ENCODE data around the gene SPP2. TPM values are rescaled to one million over a fixed set of nuclear protein-coding genes. Genes with fewer than 3 reads are reported as not detected.

Gene SPP2
- total RNA-seq, 4 donors from 2014 or later = not detected

- WGBS, 2 donors (ENCODE audit: low coverage in 1 of 2) = 66 to 73% methylated on average over 6 of the region's 6 CpGs
- Histone ChIP-seq H3K27ac (no peak overlapping the region), H3K9me3 (no peaks in the 10 kb centered on the region), H3K27me3 (peaks cover 14% of the 10 kb centered on the region), H3K4me3 (no peak overlapping the region), H3K36me3 (no peaks in the 10 kb centered on the region), H3K4me1 (no peaks in the 10 kb centered on the region)
- TF ChIP-seq EP300 (IDR thresholded peaks at IDR 0.05) = no peak
- no peak for TF ChIP-seq CTCF (IDR thresholded peaks at IDR 0.05)
- TF ChIP-seq POLR2AphosphoS5 (IDR thresholded peaks at IDR 0.05) = no peak
- no peak for TF ChIP-seq POLR2A (IDR thresholded peaks at IDR 0.05)
- no peak for ATAC-seq
These were observed 11.2 kb downstream of the SPP2 start for GRCh38 chr2:234061624-234062257.

- Histone ChIP-seq H3K27ac (no peak overlapping the region), H3K4me1 (no peaks in the 10 kb centered on the region), H3K4me3 (no peak overlapping the region), H3K36me3 (no peaks in the 10 kb centered on the region), H3K9me3 (no peaks in the 10 kb centered on the region), H3K27me3 (peaks cover 4% of the 10 kb centered on the region)
- TF ChIP-seq POLR2AphosphoS5 (IDR thresholded peaks at IDR 0.05) (no peak), CTCF (IDR thresholded peaks at IDR 0.05) (no peak), EP300 (IDR thresholded peaks at IDR 0.05) (no peak), POLR2A (IDR thresholded peaks at IDR 0.05) (no peak)
- ATAC-seq = no peak
- 64 to 100% methylated on average over 1 to 2 of the region's 2 CpGs for WGBS, 2 donors (ENCODE audit: low coverage in 1 of 2)
These were observed 16.1 kb downstream of the SPP2 start for GRCh38 chr2:234066587-234066986.

- WGBS, 2 donors (ENCODE audit: low coverage in 1 of 2) = 82 to 90% methylated on average over 3 of the region's 3 CpGs
- H3K27ac ChIP-seq = no peak overlapping the region
- TF ChIP-seq CTCF (IDR thresholded peaks at IDR 0.05) = no peak
- TF ChIP-seq EP300 (IDR thresholded peaks at IDR 0.05) = no peak
- no peak for TF ChIP-seq POLR2A (IDR thresholded peaks at IDR 0.05)
These were observed 21.2 kb downstream of the SPP2 start for GRCh38 chr2:234071664-234072063.

GRCh38 chr2:234072454-234072853, 22.0 kb downstream of the SPP2 start:
- Histone ChIP-seq H3K4me1 (no peaks in the 10 kb centered on the region), H3K27me3 (peaks cover 7% of the 10 kb centered on the region), H3K4me3 (no peak overlapping the region), H3K36me3 (no peaks in the 10 kb centered on the region), H3K27ac (no peak overlapping the region), H3K9me3 (no peaks in the 10 kb centered on the region)
- no peak for TF ChIP-seq POLR2A (IDR thresholded peaks at IDR 0.05)
- no peak for TF ChIP-seq POLR2AphosphoS5 (IDR thresholded peaks at IDR 0.05)
- no peak for TF ChIP-seq CTCF (IDR thresholded peaks at IDR 0.05)
- TF ChIP-seq EP300 (IDR thresholded peaks at IDR 0.05) = no peak
- no peak for ATAC-seq
- 84 to 89% methylated on average over 4 of the region's 4 CpGs for WGBS, 2 donors (ENCODE audit: low coverage in 1 of 2)

More at GRCh38 chr2:234071664-234072063, 21.2 kb downstream of the SPP2 start:
- Histone ChIP-seq H3K4me1 (no peaks in the 10 kb centered on the region), H3K27me3 (peaks cover 7% of the 10 kb centered on the region), H3K36me3 (no peaks in the 10 kb centered on the region), H3K9me3 (no peaks in the 10 kb centered on the region), H3K4me3 (no peak overlapping the region)
- ATAC-seq = no peak

- no peak overlapping the region for H3K27ac ChIP-seq
- no peaks in the 10 kb centered on the region for H3K9me3 ChIP-seq
- H3K4me1 ChIP-seq = no peaks in the 10 kb centered on the region
- H3K36me3 ChIP-seq = no peaks in the 10 kb centered on the region
- ATAC-seq = no peak
- no peak overlapping the region for H3K4me3 ChIP-seq
- TF ChIP-seq CTCF (IDR thresholded peaks at IDR 0.05) (no peak), POLR2A (IDR thresholded peaks at IDR 0.05) (no peak), EP300 (IDR thresholded peaks at IDR 0.05) (no peak), POLR2AphosphoS5 (IDR thresholded peaks at IDR 0.05) (no peak)
- peaks cover 7% of the 10 kb centered on the region for H3K27me3 ChIP-seq
- 57 to 60% methylated on average over 10 to 13 of the region's 13 CpGs for WGBS, 2 donors (ENCODE audit: low coverage in 1 of 2)
These were observed 24.4 kb downstream of the SPP2 start for GRCh38 chr2:234074751-234075517.
